Panc1 (cell line): Measurements from ENCODE around the gene PLRG1. TPM values are rescaled to one million over a fixed set of nuclear protein-coding genes. Genes with fewer than 3 reads are reported as not detected.

Experiments
- ATAC-seq: fragments of 200-7000 bp; cut with Tn5 transposase; 2 replicates; pipeline ENCODE4 v1.9.1; 2020; ENCODE audit warnings: mild to moderate bottlenecking, moderate library complexity
- BruUV-seq: library from RNA; stranded (reverse); fragments of 400-500 nt; replicated peaks from 2 replicates; lab custom pipeline; 2021; lab: Mats Ljungman, UMichigan
- CTCF ChIA-PET: fragments of 300-600 bp; sonication (Branson Sonifier 250); formaldehyde crosslinking; loops from one replicate; lab custom pipeline; 2022; ENCODE audit warnings: antibody characterized with exemption; lab: Charles Lee
- POLR2A ChIA-PET: fragments of 300-600 bp; sonication (Branson Sonifier 250); formaldehyde crosslinking; loops from one replicate; lab custom pipeline; 2022; ENCODE audit warnings: antibody characterized with exemption; lab: Charles Lee
- DNase-seq: peaks from one replicate; pipeline ENCODE4 v3.0.0-alpha.2; 2010; ENCODE audit warnings: low read depth, low spot score
- H3K27ac ChIP-seq: 2 replicates; pipeline ENCODE4 v1.5.1; 2011; ENCODE audit warnings: mild to moderate bottlenecking, low read length, inconsistent platforms
- H3K27me3 ChIP-seq: fragments of 200-500 bp; sonication (Bioruptor generic); 2 replicates; pipeline ENCODE4 v1.6.0; 2014; ENCODE audit warnings: low read length, inconsistent platforms; ENCODE audit not compliant: control insufficient read depth, insufficient read depth
- H3K36me3 ChIP-seq: fragments of 200-500 bp; sonication (Bioruptor generic); 2 replicates; pipeline ENCODE4 v1.5.1; 2014; ENCODE audit warnings: inconsistent platforms, mild to moderate bottlenecking, low read length, moderate library complexity; ENCODE audit not compliant: control insufficient read depth, insufficient read depth
- H3K4me1 ChIP-seq: 2 replicates; pipeline ENCODE4 v1.5.1; 2011; ENCODE audit warnings: inconsistent platforms, mild to moderate bottlenecking, low read length, moderate library complexity; ENCODE audit not compliant: control insufficient read depth, insufficient read depth
- H3K4me3 ChIP-seq, 2 experiments: 2 replicates each; pipeline ENCODE4 v1.5.1; 2011 to 2012; ENCODE audit warnings: low read depth in 2 of 2, low read length in 2 of 2, mild to moderate bottlenecking in 2 of 2, inconsistent platforms in 1 of 2, moderate library complexity in 1 of 2
- H3K9me3 ChIP-seq: fragments of 200-500 bp; sonication (Bioruptor generic); 2 replicates; pipeline ENCODE4 v1.5.1; 2014; ENCODE audit warnings: low read depth, mild to moderate bottlenecking, inconsistent platforms, low read length, moderate library complexity; ENCODE audit not compliant: control insufficient read depth, insufficient read depth
- CTCF ChIP-seq: fragments of 450-650 bp; IDR thresholded peaks from 2 replicates; pipeline ENCODE4 v1.5.1; 2017; ENCODE audit warnings: mild to moderate bottlenecking
- POLR2AphosphoS5 ChIP-seq: IDR thresholded peaks from 2 replicates; pipeline ENCODE4 v1.6.1; 2012; ENCODE audit warnings: mild to moderate bottlenecking, low read depth, low read length, moderate library complexity
- REST ChIP-seq, 2 experiments: IDR thresholded peaks; 2 replicates each; pipeline ENCODE4 v1.6.1; 2011 to 2012; ENCODE audit warnings: low read depth in 2 of 2, control low read depth in 1 of 2, low read length in 1 of 2, mild to moderate bottlenecking in 1 of 2, moderate library complexity in 1 of 2; ENCODE audit not compliant: insufficient read depth in 1 of 2
- SIN3A ChIP-seq: IDR thresholded peaks from 2 replicates; pipeline ENCODE4 v1.6.1; 2012; ENCODE audit warnings: low read depth, mild to moderate bottlenecking, low read length, moderate library complexity, borderline replicate concordance; ENCODE audit not compliant: insufficient read depth
- TCF7L2 ChIP-seq: IDR thresholded peaks from 2 replicates; pipeline ENCODE4 v1.6.1; 2011; ENCODE audit warnings: mild to moderate bottlenecking, low read depth, low read length, inconsistent platforms
- in situ Hi-C: cut with HindIII; loops from 2 replicates; pipeline ENCODE4 v1.10.0; 2016; ENCODE audit warnings: low sequenced_read_pairs, low pct_unique_long_range_greater_than_20kb
- intact Hi-C: fragments of 100-400 bp; cut with micrococcal nuclease; formaldehyde crosslinking; loops from one replicate; pipeline ENCODE4 v1.10.0; 2022; ENCODE audit not compliant: unreplicated experiment
- total RNA-seq: library from RNA; stranded (reverse); gene quantifications from one replicate; pipeline ENCODE4 v1.2.1, GENCODE V29; 2021; ENCODE audit not compliant: unreplicated experiment

The PLRG1 gene
- total RNA-seq, 1 experiment from 2014 or later, result 66.1 TPM

DNA sequence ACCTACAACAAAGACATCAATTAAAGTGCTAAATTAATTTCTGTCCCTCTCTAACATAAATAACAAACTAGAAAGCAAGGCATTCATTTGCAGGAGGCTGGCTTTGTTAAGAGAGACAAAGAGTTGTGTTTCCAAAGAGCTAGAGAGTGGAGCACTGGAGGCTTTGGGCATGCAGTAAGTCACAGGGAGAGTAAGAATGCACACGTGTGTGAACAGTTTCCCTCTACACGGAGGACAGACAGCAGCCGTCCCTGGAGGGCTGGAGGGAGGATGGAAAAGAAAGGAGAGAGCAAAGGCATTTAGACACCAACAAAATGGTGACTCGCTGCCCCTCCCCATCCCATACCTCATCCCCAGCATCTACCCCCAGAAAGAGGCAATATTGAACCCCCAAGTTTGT lies 38.2 kb downstream of the PLRG1 start:
- POLR2A ChIA-PET, result no interaction called here
- H3K36me3 ChIP-seq, result no peaks in the 10 kb centered on the region
- H3K27ac ChIP-seq, result no peak overlapping the region
- no peaks in the 10 kb centered on the region for H3K9me3 ChIP-seq
- DNase-seq (no peak), ATAC-seq (no peak)
- BruUV-seq, result no TSS peak
- no peaks in the 10 kb centered on the region for H3K4me1 ChIP-seq
- intact Hi-C loops (no loop called here), in situ Hi-C loops (no loop called here)
- CTCF ChIA-PET, result no interaction called here
- H3K4me3 ChIP-seq, result no peak overlapping the region
- no peak for TF ChIP-seq CTCF
- no peak for TF ChIP-seq POLR2AphosphoS5
- TF ChIP-seq REST (IDR thresholded peaks at IDR 0.05; ENCODE audit: insufficient read depth in 1 of 2, low read depth in 2 of 2, low read length in 1 of 2), result no peak
- TF ChIP-seq TCF7L2, result no peak
- TF ChIP-seq SIN3A, result no peak
- H3K27me3 ChIP-seq, result no peaks in the 10 kb centered on the region

- ChIA-PET POLR2A (no interaction called here), CTCF (no interaction called here)
- no peak for DNase-seq
- no peak overlapping the region for H3K4me3 ChIP-seq
- TF ChIP-seq SIN3A (no peak), CTCF (no peak)
- no TSS peak for BruUV-seq
- intact Hi-C loops, result no loop called here
- no peak overlapping the region for H3K27ac ChIP-seq
- H3K4me1 ChIP-seq, result no peaks in the 10 kb centered on the region
- in situ Hi-C loops, result no loop called here
- H3K9me3 ChIP-seq, result no peaks in the 10 kb centered on the region
- no peaks in the 10 kb centered on the region for H3K36me3 ChIP-seq
- no peaks in the 10 kb centered on the region for H3K27me3 ChIP-seq
- no peak for ATAC-seq
Observed at GRCh38 chr4:154511548-154511947, 38.7 kb downstream of the PLRG1 start.
